Fibroblast of lung (primary cell): ENCODE measurements around the gene PHF2. TPM values are rescaled to one million over a fixed set of nuclear protein-coding genes. Genes with fewer than 3 reads are reported as not detected.

Experiments used
- DNase-seq, 2 donors: peaks; one replicate each; pipeline versions ENCODE4 v3.0.0 to v3.0.0-alpha.2; 2010; ENCODE audit warnings: low read depth in 2 of 2
- H2AFZ ChIP-seq: 2 replicates; pipeline ENCODE4 v1.5.1; 2012; ENCODE audit warnings: low read length, control low read depth, inconsistent platforms
- H3K27ac ChIP-seq: 2 replicates; pipeline ENCODE4 v1.5.1; 2011; ENCODE audit warnings: low read length, control low read depth; ENCODE audit not compliant: insufficient read depth
- H3K27me3 ChIP-seq: 2 replicates; pipeline ENCODE4 v1.5.1; 2011; ENCODE audit warnings: mild to moderate bottlenecking, low read length; ENCODE audit not compliant: control insufficient read depth, insufficient read depth
- H3K36me3 ChIP-seq: 2 replicates; pipeline ENCODE4 v1.5.1; 2011; ENCODE audit warnings: low read length; ENCODE audit not compliant: control insufficient read depth, insufficient read depth
- H3K4me1 ChIP-seq: 2 replicates; pipeline ENCODE4 v1.5.1; 2011; ENCODE audit warnings: low read length; ENCODE audit not compliant: control insufficient read depth, insufficient read depth; ENCODE audit errors: extremely low read depth
- H3K4me2 ChIP-seq: 2 replicates; pipeline ENCODE4 v1.5.1; 2011; ENCODE audit warnings: low read length, control low read depth; ENCODE audit not compliant: insufficient read depth; ENCODE audit errors: extremely low read depth
- H3K4me3 ChIP-seq, 4 experiments: fragments of 200-600 bp in 1 of 4; sonication (generic) in 1 of 4; replicated peaks in 1 of 4; 2 replicates each; pipeline ENCODE4 v1.5.1; 2011 to 2016; ENCODE audit warnings: low read length in 4 of 4, low read depth in 3 of 4, mild to moderate bottlenecking in 3 of 4, control low read depth in 2 of 4, inconsistent platforms in 1 of 4, mixed read lengths in 1 of 4; ENCODE audit not compliant: insufficient read depth in 1 of 4; ENCODE audit errors: control extremely low read depth in 1 of 4
- H3K79me2 ChIP-seq: 2 replicates; pipeline ENCODE4 v1.5.1; 2012; ENCODE audit warnings: mild to moderate bottlenecking, low read length, inconsistent platforms; ENCODE audit not compliant: control insufficient read depth, insufficient read depth
- H3K9ac ChIP-seq: 2 replicates; pipeline ENCODE4 v1.5.1; 2011; ENCODE audit warnings: mild to moderate bottlenecking, low read length, control low read depth; ENCODE audit not compliant: insufficient read depth
- H3K9me3 ChIP-seq: 2 replicates; pipeline ENCODE4 v1.5.1; 2012; ENCODE audit warnings: low read depth, low read length; ENCODE audit not compliant: control insufficient read depth, insufficient read depth
- H4K20me1 ChIP-seq: 2 replicates; pipeline ENCODE4 v1.5.1; 2011; ENCODE audit warnings: low read length; ENCODE audit not compliant: control insufficient read depth, insufficient read depth; ENCODE audit errors: extremely low read depth
- CTCF ChIP-seq, 2 donors: IDR thresholded peaks in 1 of 2; conservative IDR thresholded peaks in 1 of 2; 1 replicate in 1 of 2; 2 replicates in 1 of 2; pipeline ENCODE4 v1.5.1; 2011 to 2012; ENCODE audit warnings: low read length in 2 of 2, control low read depth in 1 of 2, inconsistent platforms in 1 of 2, low read depth in 1 of 2, mild to moderate bottlenecking in 1 of 2
- EZH2 ChIP-seq: IDR thresholded peaks from 2 replicates; pipeline ENCODE4 v1.5.1; 2012; ENCODE audit warnings: low read length, control low read depth, mild to moderate bottlenecking; ENCODE audit errors: missing control alignments
- polyA plus RNA-seq, 2 donors: library from polyadenylated mRNA; depleted of rRNA in 1 of 2; stranded (reverse) in 1 of 2; unstranded in 1 of 2; fragments of >200 nt; gene quantifications; 2 replicates each; pipeline ENCODE4 v1.2.1, GENCODE V29; 2011 to 2012; ENCODE audit warnings: missing spikeins in 1 of 2
- total RNA-seq: library from RNA; depleted of rRNA; stranded (reverse); fragments of >200 nt; gene quantifications from 2 replicates; pipeline ENCODE4 v1.2.1, GENCODE V29; 2014

PHF2 gene
- total and polyA plus RNA-seq, 2 donors (not counting 1 experiment from before 2014, with no cell fraction given) = 9.2 to 13.4 TPM

DNA sequence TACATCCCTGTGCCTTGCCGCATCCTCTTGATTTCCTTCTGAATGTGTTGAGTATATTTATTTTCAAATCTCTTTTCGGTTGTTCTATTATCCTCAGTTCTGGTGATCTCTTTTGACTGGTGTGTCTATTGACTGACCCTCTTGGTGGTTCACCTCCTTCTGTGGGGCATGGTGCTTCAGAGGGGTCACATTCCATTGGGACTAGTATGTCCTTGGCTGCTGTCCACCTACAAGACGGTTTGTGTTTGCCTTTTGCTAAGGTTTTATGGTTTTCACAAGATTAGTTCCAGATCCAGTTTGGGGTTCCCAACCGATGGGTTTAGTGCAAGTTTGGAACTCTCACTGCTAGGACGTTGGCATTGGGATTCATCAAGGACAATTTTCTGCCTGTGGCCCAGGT lies 66.6 kb downstream of the PHF2 start:
- H3K36me3 ChIP-seq = peaks cover 3% of the 10 kb centered on the region
- H3K27ac ChIP-seq = no peak overlapping the region
- H4K20me1 ChIP-seq = no peaks in the 10 kb centered on the region
- no peak overlapping the region for H3K4me3 ChIP-seq
- H3K9me3 ChIP-seq = no peaks in the 10 kb centered on the region
- no peak overlapping the region for H2AFZ ChIP-seq
- peaks cover 5% of the 10 kb centered on the region for H3K4me1 ChIP-seq
- peak overlapping the region; percentile 9 for H3K4me2 ChIP-seq
- TF ChIP-seq EZH2 (no peak), CTCF (conservative IDR thresholded peaks at IDR 0.05 in 1 of 2, IDR thresholded peaks at IDR 0.05 in 1 of 2; ENCODE audit: low read depth in 1 of 2, low read length in 2 of 2) (no peak)
- DNase-seq = peak; percentile 63 to 81
- H3K79me2 ChIP-seq = no peaks in the 10 kb centered on the region
- no peak overlapping the region for H3K9ac ChIP-seq
- no peaks in the 10 kb centered on the region for H3K27me3 ChIP-seq

DNA sequence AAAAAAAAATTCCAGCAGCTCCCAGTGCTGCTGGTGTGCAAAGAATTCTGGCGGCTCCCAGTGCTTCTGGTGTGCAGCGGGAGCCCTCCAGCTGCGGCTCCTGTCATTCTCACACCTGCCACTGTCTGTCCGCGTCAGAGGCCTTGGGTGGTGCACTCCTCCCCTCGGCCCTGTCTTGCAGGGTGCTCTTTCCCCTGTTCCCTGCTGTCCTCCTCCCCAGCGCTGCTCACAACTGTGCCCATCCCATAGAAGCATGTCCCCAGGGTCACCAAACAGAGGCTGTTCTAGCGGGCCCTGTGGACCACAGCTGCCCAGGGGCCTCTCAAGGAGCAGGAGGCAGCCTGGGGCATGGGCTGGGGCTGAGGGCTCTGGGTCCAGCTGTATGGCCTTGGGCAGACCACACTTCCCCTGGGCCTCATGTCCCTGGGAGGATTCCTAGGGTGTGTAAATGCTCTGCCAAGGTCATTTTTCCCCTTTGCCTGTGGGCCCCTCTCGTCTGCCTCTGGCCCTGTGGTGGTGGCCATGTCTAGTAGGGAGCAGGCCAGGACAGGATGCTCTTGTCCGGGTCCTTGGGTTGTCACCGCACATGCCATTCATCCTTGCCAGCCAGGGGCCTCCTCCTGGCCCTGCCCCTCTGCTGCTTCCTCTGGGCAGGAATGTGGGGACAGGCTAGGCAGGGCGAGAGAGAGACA lies 68.2 kb downstream of the PHF2 start:
- Histone ChIP-seq H3K9me3 (no peaks in the 10 kb centered on the region), H3K27ac (no peak overlapping the region), H3K36me3 (peaks cover 7% of the 10 kb centered on the region), H4K20me1 (no peaks in the 10 kb centered on the region), H3K9ac (no peak overlapping the region), H3K79me2 (no peaks in the 10 kb centered on the region), H3K4me2 (no peak overlapping the region), H2AFZ (no peak overlapping the region), H3K4me3 (no peak overlapping the region), H3K27me3 (no peaks in the 10 kb centered on the region), H3K4me1 (peaks cover 5% of the 10 kb centered on the region)
- DNase-seq = no peak
- TF ChIP-seq CTCF (conservative IDR thresholded peaks at IDR 0.05 in 1 of 2, IDR thresholded peaks at IDR 0.05 in 1 of 2; ENCODE audit: low read depth in 1 of 2, low read length in 2 of 2) = no peak

GRCh38 chr9:93645149-93645889 lies 68.9 kb downstream of the PHF2 start:
- no peaks in the 10 kb centered on the region for H3K79me2 ChIP-seq
- TF ChIP-seq CTCF (conservative IDR thresholded peaks at IDR 0.05 in 1 of 2, IDR thresholded peaks at IDR 0.05 in 1 of 2; ENCODE audit: low read depth in 1 of 2, low read length in 2 of 2) = no peak
- TF ChIP-seq EZH2 = no peak
- no peak overlapping the region for H3K4me2 ChIP-seq
- no peak overlapping the region for H2AFZ ChIP-seq
- no peak overlapping the region for H3K4me3 ChIP-seq
- H3K9ac ChIP-seq = no peak overlapping the region
- H3K9me3 ChIP-seq = no peaks in the 10 kb centered on the region
- no peak overlapping the region for H3K27ac ChIP-seq
- peaks cover 5% of the 10 kb centered on the region for H3K4me1 ChIP-seq
- peaks cover 13% of the 10 kb centered on the region for H3K36me3 ChIP-seq
- DNase-seq = no peak
- H3K27me3 ChIP-seq = no peaks in the 10 kb centered on the region
- H4K20me1 ChIP-seq = no peaks in the 10 kb centered on the region
